ENCODE data around the gene CNOT6L.

DNA sequence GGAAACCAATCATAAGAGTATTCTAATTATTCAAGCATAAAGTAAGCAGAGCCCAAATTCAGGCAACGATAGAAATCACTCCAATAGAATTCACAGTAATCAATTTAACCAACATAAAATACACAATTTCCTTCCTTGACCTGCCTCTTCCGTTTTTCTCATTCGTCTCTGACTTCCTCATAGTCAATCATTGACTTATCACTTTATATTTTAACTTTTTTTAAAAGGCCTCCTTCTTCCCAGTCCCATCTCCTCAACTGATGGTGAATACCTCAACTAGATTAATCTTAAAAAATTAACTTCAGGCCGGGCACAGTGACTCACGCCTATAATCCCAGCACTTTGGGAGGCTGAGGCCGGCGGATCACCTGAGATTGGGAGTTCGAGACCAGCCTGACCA is 13.3 kb downstream of the CNOT6L start:
- TF ChIP-seq CTCF (IDR thresholded peaks at IDR 0.05) (no peak), POLR2A (IDR thresholded peaks at IDR 0.05) (no peak)
